Stimulated activated CD8-positive, alpha-beta memory T cell treated with anti-CD3 and anti-CD28 coated beads, Interleukin-15, amount 100 ng/mL, for 4 hours (primary cell): ENCODE results near the gene FGF4.

Experiments used
- DNase-seq, 2 donors: peaks; one replicate each; pipeline ENCODE4 v3.0.0-alpha.2; 2020; ENCODE audit warnings: low read depth in 2 of 2

The FGF4 gene, protein sequence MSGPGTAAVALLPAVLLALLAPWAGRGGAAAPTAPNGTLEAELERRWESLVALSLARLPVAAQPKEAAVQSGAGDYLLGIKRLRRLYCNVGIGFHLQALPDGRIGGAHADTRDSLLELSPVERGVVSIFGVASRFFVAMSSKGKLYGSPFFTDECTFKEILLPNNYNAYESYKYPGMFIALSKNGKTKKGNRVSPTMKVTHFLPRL

DNA sequence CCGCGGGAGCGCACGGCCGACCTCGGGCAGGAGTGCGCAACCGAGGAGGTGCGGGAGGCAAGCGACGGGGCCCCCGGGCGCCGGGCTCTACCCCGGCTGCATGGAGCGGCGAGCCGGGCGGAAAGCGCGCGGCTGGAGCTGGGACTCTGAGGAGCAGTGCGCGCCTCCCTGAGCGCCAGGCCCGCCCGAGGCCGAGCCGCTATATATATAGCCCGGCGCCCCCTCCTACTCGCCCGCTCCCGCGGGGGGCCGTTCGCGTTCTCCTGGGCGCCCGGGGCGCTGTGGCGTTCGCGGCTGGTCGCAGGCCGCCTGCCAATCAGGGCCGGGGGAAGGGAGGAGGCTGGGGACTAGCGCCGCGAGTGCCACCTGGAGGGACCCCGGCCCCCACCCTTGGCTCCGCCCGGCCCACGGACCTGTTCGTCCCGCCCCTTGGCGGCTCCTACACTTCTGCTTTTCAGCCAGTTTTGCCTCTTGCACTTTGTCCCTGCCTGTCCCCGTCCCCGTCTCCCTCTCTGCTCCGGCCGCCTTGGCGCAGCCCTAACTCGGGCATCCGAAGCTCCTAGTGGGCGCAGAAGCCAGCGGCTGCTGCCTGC, at the start of gene FGF4:
Gene FGF4, minus strand, starts transcription at position 179 of the 593 bp plus-strand sequence. CDS start 257 bp downstream, outside the sequence.
- DNase-seq, result no peak

DNA sequence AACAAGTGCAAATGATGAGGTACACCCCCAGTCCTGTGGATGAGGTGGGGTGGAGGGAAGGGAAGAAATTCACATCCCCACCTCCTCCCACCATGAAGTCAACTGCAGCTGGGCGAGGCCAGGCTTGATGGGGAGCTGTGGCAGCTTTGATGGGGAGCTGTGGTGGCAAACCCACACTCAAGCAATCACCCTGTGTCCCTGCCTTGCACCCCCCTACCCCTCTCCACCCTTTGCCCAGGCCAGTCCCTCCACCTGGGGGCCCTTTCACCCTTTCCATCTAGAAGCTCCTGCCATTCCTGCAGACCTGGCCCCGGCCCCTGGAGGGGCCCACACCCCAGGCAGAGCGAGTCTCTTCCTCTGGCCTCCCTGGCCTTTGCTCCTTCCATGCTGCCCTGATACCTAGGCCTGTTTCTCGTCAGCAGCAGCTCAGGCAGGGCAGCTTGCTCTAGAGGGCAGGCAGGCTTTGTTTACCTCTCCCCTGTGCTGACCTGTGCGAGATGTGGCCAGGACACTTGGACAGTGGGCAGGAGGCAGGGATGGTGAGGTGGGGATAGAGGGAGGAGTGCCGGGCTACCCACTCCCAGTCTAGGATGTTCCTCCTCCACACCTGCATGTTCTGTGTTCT, 48.6 kb upstream of the FGF4 start:
- no peak for DNase-seq

DNA sequence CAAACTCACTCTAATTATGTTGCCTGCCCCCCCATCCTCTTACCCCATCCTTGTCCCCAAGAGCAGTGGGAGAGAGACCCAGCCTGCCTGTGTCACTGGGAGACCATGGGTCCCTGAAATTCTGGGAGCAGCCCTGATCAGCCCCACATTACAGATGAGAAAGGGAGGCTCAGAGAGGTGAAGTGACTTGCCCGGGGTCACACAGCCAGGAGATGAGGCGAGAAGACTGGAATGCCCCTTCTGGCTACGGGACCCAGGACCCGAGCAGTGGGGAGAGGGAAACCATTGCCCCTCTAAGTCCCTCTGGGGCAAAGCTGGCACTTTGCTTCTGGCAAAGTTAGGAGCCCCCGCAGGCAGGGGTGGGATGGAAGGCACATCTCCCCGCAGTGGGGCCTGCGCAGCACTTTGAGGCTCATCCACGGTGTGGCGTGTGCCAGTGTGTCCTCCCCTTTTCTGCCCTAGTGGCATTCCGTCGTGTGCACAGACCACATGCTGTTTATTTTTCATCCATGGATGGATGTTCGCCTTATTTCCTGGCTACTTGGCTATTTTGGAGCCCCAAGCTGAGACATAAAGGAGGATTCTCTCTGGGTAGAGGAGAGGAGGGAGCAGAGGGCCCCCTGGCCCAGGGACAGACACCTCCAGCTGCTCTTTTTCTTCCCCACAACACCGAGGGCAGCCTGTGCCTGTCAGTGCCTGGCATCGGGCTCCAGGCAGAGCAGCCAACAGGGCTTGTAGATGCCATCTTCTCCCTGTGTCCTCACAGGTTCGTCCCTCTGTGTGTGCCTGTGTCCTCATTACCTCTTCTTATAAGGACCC, 47.7 kb upstream of the FGF4 start:
- DNase-seq, result no peak

DNA sequence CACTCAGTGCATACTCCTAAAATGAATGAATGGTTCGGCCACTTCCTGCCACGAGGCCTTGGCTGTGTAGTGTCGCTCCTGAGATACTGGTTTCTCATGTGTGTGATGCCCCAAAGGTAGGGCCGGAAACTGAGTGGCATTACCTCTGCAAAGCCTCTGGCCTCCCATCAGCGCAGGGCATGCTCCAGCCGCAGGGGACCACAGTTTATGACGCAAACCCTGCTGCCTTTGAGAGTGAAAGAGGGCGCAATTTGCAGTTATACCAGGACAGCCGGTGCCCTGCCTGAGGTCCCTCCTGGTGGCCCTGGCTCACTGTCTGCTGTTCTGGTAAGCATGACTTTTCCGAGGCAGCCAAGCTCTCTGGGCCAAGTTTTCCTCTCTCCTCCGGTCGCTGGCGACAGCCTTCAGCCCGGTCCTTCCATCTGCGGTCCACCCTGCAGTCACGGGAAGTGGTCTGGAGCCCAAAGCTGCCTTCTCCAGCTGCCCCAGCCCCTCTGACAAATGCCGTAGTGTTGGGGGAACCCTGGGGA, 46.4 kb upstream of the FGF4 start:
- no peak for DNase-seq

DNA sequence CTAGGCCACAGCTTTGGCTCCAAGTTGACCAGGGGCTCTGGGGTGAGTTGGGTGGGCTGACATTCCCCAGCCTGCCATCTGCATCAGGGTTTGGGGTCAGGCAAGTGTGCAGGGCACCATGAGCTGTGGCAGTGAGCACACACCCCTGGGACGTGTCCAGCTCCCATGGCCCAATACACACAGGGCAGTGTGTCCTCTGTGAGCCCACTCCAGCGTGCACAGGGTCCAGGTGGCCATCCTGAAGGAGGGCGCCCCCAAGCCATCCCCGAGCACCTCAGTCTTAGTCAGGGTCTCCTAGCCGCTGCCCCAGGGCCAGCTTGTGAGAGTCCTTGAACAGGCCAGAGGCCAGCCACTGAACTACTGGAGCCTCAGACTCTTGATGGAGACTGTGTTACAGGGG, 45.3 kb upstream of the FGF4 start:
- DNase-seq, result no peak

DNA sequence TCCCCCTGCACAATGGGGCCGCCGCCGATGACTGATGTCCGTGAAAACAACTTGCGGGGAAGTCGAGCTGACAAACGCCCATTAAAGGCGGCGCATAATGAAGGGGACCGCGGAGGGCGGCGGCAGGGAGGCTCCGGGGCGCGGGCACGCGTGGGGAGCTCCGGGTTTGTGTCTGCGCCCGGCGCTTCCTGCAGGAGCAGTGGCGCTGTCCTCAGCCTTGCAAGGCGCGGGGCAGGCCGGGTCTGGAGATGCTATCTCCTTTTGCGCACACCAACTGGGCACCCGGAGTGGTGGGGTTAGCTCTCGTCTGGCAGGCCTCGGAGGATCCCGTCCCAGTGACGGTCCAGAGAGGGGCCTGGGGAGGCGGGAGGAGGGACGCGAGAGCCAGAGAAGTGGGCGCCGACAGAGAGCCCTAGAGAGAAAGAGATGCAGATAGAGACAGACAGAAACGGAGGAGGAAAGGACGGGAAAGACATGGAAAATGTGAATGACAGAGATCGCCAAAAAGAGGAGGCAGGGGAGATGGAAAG, 44.5 kb upstream of the FGF4 start:
- no peak for DNase-seq

GRCh38 chr11:69818603-69819441, 43.7 kb upstream of the FGF4 start, which contains the start of gene FGF3:
Gene FGF3, minus strand, starts transcription at chr11:69819416. Its CDS starts 483 bp downstream, at chr11:69818933.
- no peak for DNase-seq

DNA sequence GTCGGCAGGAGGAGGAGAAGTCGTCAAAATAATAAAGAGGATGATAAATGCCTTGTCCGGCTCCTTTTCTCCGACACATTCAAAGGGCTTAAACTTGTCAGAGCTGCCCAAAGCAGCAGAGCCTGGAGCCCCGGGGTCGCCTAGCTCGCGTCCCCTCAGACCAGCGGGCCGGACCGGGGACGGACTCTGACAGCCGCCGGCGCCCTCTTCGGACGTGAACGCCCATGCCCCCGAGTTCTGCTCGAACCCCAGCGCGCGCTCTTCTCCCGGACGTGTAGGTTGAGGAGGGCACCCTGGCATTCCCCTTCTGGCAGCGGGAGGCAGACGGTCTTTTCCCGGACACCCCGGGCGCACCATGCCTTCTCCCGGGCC, 43.1 kb upstream of the FGF4 start:
- no peak for DNase-seq

DNA sequence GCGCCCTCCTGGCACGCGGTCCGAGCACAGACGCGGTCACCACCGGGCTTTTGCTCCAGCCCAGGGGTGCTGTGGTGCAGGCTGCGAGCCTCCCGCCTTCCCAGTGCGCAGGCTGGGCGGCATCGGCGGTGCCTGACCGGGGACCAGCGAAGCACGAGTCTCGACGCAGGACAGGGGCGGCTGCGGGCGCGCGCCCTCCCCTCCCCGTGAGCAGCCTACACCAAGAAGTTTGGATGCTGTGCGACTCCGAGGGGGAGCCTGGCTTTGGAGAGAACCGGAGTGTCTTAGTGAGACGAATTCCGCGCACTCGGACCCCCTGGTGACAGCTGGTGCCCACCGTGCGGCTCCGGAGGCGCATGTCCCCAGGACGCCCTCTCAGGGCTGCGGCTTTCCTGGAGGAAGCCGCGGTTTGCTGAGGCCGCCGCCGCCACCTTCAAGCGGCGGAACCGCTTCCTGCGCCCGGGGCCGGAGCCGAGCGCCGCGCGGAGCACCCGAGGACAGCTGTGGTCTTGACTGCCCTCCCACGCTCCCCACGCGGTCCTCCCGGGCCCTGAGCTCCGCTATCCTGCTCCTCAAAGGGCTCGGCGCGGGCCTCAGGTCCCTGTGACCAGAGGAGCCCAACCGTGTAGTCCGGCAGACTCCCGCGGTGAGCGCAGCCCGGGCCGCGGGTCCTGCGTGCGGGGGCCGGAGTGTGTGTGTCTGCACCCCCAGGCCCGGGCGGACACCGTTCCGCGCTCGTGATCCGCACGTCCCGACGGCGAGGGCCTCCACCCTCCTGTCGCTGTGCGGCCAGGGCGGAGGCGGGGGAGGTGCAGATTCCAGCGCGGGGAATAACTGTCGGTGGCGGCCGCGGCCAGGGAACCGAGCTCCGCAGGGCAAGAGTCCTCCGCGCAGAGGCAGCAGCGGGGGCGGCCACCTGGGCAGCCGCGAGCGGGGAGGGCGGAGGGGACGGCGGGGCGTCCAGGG, 42.4 kb upstream of the FGF4 start:
- no peak for DNase-seq

DNA sequence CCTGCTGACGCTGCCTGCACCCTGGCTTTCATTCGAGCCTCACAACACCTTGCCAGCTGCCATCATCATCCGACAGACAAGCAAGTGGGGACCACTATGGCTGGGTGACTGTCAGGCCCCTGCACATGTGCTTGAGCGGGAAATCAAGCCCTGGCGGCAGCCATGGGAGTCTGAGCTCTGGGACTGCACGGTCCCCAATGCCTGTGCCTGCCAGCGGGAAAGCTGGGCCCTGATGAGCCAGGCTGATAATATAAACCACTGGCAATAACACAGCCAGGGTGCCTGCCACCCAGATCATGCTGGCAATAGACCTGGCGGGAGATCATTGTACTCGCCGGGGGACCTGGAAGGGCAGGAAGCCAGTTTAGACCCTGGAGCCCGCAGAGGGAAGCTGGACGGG, 41.5 kb upstream of the FGF4 start:
- DNase-seq, result no peak

DNA sequence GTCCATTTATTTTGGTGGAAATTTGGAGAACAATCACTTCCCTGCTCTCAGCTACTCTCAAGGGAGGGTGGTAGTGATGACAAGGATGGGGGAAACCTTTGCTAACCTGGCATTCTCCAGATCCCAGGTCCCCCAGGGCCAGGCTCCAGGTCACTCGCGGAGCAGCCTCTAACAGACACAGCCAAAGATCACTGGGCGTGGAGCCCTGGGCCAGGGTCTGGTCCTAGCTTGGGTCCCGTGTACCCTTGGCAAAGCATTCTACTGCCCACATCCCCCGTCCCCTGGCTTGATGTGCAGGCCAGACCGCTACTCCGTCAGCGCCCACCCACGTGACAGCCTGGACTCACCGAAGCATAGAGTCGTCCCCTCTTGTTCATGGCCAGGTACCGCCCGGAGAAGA, 40.8 kb upstream of the FGF4 start:
- no peak for DNase-seq

GRCh38 chr11:69814902-69815301, 39.8 kb upstream of the FGF4 start:
- DNase-seq, result no peak

- DNase-seq, result no peak
Observed at GRCh38 chr11:69814411-69814810, 39.3 kb upstream of the FGF4 start.

GRCh38 chr11:69813839-69814238, 38.7 kb upstream of the FGF4 start:
- no peak for DNase-seq

GRCh38 chr11:69812946-69813345, 37.8 kb upstream of the FGF4 start:
- DNase-seq, result no peak

GRCh38 chr11:69812256-69812655, 37.1 kb upstream of the FGF4 start:
- DNase-seq, result no peak

GRCh38 chr11:69811431-69811830, 36.3 kb upstream of the FGF4 start:
- DNase-seq, result no peak

GRCh38 chr11:69810289-69811118, 35.4 kb upstream of the FGF4 start:
- no peak for DNase-seq

DNA sequence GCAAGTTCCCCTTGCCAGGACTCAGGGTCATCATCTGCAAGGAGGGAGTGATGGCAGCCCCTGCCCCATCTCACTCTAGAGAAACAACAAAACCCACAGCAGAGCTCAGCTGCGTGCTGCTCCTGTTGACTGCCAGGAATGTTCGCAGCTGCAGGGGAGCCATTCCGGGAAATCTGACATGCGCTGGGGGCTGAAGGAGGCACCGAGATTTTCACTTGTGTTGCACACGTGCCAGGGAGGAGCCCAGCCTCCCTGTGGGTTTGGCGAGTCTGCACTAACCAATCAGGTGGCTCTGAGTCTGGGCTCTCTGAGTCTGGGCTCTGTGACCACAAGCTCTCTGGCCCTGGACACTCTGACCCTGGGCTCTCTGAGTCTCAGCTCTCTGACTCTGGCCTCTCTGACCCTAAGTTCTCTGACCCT, 33.5 kb upstream of the FGF4 start:
- no peak for DNase-seq
